ENCODE measurements around the gene RAD9A.

RAD9A gene

DNA sequence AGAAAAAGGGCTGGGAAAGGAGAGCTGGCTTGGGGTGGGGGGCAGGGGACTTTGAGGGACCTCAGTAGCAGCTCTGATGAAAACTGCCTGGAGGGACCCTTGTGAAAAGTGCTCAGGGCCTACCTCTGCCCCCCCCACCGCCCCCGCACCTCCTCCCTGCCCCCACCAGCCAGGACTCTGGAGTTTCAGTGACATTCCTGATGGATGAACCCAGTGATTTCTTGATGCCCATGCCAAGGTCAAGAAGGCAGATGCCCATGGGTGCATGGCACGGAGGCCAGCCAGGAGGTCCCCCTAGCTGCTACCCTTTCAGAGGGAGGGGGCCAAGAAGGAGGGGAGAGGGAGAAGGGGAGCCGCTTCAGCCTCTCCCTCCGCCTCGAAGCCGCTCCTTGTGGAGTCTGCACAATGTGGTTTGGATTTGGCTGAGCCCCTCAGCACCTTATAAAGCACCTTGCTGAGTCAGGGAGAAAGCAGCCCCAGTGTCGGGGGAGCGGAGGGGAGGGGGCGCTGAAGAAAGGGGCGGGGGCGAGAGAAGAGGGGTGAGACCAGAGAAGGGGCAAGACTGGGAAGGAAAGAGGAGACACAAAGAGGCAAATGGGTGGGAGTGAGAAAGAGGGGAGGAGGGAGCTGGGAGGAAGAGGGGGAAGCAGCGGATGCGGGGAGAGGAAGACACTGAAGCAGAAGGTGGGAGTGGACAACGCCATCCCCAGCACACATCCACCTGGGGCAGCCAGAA is 16.3 kb upstream of the RAD9A start:
- no peak for FAIRE-seq

DNA sequence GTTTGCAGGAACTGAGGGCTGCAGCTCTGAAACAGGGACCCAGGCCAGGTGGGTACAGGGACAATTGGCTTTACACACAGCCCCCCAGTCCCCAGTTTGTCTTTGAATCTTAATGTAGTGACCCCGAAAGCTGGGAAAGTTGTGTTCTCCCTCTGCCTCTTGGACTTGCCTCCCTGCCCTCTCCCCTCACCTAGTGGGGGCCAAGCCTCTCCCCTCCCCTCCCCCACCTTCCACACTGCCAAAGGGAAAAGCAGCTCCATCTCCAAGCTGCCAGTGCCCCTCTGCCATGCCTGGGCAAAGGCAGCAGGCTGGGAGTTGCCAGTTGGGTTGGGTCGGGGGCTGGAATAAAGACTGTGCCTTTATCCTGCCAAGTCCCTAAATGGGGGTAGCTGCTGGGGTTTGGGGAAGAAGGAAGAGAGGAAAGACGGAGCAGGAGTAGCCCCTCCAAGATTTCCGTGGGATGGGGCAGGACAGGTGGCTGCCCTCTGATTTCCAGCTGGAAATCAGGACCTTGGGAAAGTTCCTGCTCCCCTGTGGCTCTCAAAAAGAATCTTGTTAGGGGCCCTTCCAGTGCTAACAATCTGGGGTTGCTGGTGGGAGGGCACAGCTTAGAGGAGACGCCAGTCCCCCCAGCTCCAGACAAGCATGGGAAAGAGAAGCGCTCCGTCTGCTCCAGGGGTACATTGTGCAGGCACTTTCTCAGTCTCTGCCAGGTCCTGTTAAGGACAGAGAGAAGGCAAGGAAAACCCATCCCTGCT is 15.5 kb upstream of the RAD9A start:
- FAIRE-seq = no peak

DNA sequence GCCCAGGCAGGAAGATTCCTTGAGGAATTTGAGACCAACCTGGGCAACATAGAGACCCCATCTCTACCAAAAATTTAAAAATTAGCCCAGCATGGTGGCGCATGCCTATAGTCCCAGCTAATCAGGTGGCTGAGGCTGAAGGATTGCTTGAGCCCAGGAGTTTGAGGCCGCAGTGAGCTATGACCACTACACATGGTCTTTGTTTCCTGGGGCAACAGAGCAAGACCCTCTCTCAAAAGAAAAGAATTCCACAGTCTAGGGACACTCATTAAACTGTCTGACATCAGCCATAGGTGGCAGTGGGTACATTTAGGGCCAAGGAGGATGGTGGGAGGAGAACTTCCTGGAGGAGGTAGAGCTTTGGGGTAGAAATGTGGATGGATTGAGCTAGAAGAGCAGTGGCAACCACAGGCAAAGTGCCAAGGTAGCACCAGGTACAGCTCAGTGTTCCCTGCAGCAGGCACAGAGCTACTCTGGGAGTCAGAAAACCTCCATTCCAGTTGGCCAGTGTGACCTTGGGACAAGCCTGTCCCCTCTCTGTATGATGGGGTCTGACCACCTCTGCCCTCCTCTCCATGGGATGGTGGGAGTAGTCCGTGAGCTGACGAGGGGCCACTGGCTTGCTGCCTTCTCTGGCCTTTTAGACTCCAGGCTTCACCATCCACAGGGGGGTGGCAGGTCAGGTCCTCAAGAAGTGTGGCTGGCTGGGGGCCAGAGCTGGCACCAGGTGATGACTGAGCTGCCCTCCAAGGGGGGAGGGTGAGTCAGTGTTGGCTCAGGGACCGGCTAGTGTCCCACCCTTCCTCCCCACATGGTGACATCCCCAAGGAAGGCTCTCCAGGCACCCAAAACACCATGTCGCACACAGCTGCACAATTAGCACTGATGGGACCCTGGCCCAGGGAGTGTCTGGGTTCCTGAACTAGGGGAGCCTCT is 14.6 kb upstream of the RAD9A start:
- FAIRE-seq = no peak

DNA sequence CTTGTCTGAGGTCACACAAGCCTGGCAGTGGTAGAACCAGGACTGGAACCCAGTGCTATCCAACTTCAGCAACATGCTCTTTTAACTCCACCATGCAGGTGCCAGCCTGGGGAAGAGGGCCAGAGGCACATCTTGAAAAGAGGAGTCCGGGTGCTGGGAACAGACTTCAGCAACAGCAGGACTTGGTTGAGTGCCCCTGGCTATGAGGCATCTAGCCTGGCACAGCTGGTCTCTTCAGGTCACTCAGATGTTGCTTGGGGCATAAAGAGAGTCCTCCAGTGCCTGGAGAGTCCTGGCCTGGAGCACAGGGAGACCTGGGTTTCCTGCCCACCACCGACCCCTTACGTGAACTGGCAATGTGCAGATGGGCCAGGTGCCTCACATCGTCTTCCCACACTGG is 13.2 kb upstream of the RAD9A start:
- FAIRE-seq = no peak

DNA sequence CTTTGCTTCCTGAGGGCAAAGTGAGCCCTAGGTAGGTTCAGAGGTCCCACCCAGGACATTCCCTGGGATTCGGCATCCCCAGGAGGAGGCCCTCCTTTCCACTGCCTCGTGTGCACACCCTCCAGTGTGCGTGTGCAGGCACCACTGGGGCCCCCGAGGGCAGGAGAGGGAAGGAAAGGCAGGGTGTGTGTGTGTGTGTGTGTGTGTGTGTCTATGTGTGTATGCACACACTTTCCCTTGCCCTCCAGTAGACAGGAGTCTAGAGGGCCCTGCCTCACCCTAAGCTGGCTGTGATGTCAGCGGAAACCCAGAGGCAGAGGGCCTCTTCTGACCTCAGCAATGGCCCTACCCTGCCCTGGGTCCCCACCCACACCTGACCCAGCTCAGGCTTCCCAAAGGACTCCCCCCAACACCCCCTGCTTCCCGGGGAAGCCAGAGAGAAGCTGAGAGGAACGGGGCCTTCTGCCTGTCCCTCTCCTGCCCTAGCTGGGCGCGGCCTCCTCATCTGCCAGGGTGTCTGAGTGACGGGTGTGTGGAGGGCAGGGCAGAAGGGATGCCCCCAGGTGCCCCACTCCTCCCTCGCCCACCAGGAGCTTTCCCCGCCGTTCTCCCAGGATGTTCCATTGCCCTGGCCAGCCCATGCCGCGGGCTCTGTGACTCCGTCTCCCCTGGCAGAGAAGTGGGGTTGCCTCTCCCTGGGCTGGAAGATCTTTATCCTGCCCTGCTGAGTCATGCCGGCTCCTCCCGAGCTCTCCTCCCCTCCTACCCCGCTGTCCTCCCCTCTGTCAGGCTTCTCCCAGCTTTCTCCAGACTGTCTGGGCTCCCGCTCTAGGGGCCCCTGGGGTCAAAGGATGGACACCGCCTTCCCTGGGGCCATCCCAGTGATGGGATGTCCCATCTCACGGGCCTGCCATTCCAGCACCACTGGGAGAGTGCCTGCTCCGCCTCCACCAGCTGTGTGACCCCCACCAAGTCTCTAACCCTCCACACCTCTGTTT is 12.4 kb upstream of the RAD9A start:
- FAIRE-seq = no peak

DNA sequence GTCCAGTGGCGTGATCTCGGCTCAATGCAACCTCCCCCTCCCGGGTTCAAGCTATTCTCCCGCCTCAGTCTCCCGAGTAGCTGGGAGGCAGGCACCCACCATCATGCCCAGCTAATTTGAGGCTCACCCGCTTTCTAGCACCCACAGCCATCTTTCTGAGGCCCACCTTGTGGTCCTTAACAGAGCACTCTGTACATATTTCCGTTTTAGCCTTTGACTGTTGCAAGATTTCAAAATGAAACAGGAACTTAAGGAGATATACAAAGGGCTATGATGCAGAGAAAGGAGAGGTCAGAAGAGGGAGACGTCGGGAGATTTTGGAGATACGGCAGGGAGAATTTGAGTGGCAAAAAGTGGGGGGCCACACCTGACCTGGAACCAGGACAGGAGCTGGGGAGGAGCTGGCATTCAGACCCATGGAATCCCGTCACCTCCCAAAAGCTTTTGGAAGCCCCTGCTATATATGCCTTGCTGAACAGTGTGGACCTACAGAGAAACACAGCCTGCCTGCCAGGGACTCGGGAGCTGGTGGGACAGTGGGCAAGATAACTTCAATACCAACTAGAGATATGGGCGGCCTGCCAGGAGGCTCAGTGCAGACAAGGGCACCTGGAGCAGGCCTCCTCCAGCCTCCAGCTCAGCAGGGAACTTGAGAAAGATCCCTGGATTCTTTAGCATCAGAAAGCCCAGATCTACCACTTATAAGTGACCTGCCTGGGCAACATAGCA is 10.4 kb upstream of the RAD9A start:
- no peak for FAIRE-seq

DNA sequence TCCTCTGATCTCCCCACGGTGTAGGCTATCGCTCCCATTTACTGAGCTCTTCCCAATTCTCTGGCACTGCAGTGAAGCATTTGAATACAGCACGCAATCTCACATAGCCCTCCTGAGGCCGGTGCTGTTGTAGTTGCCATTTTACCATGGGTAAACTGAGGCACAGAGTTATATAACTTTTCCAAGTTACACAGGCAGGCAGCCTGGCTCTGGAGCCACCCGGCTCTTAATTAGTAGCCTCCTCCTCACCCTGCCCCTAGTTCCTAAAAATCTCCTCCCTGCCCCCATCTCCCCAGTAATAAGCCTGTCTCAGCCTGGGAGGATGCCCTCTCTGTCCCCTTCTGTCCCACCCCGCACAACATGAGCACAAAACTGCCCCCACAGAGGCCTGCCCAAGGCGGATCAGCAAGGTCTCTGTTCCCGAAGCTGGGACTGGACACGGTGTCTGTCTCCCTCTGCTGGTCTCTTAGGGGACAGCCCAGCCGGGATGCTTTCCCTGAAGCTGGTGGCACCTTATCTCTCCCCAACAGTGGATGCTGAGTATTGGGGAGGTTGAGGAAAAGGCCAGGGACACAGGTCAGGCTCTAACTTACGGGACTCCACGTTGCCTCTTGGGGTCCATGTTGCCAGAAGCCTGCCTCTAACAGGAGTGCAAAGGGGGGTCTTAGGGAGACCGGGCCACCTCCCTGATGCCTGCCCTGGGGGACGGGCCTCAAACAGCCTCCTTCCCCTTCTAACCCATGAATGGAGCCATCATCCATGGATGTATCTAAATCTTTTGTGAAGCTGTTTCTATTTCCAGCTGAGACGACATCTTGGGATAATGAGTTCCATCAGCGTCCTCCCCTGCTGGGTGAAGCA is 9.3 kb upstream of the RAD9A start:
- FAIRE-seq = no peak

DNA sequence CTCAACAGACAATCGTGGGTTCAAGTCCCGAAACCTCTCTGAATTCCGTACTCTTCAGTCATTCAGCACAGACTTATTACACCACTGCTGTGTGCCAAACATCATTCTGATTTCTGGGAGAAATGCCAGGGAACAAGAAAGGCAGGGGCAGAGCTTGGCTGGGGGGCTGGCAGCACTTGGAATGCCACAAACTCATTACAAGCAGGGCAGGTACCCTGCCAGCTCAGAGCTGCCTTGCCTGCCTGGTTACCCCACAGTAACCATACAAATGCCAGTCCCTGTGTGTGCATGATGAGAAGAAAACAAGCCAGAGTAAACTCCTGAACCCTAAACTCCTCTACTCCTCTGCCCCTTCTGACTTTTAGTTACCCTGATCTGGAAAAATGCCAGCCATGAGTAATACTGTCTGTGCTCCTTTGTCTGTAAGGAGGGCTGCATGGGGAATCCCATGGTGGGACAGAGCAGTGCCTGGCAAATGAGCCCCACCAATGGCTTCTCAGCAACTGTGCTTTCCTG is 6.9 kb upstream of the RAD9A start:
- FAIRE-seq = no peak

DNA sequence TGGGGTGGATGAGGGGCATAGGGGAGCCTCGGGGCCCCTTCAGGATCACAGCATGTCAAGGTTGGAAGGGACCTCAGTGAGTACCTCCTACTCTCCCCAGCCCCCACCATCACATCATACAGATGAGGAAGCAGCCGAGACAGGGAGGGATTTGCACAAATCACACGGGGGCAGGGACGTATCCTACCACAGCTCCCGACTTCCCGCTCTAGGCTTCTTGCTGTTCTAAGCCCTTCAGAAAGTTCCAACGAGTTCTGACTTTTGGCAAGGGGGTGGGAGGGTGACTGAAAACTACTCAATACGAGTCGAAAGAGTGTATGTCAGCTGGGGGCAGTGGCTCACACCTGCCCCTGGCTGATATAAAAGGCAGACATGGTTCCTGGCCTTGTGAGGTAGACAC is 4.7 kb upstream of the RAD9A start:
- no peak for FAIRE-seq

DNA sequence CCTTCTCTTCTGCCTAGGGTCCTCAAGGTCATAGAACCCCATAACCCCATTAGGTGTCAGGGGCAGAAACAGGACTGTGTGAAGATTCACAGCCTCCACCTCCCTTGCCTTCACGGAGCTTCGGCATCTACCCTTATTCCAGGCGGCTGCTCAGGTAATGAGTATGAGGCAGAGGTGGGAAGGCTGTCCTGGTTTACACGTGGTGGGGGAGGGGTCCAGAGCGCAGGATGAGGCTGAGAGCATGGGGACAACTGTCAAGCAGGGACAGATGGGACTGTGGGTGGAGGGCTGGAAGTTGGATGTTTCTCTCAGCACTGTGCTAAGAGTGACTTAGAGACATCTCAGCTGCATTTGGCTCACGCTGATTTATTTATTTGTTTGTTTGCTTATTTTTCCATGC is 4.3 kb upstream of the RAD9A start:
- no peak for FAIRE-seq

DNA sequence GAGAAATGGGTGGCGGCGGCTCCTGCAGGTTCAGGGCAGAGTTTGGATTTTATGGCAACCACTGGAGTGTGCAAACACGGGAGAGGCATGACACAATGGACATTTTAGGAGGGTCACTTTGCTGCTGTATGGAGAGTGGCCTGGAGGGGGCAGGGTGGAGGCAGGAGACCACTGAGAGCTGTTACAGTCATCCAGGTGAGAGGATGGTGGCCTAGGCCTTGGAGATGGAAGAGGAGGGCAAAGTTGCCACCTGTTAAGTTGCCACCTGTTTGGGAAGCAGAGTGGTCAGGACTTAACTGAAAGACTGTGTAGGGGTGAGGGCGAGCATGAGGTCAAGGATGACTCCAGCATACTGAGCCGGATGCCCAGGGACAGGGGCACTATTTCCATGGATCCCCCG is 2.3 kb upstream of the RAD9A start:
- FAIRE-seq = no peak

DNA sequence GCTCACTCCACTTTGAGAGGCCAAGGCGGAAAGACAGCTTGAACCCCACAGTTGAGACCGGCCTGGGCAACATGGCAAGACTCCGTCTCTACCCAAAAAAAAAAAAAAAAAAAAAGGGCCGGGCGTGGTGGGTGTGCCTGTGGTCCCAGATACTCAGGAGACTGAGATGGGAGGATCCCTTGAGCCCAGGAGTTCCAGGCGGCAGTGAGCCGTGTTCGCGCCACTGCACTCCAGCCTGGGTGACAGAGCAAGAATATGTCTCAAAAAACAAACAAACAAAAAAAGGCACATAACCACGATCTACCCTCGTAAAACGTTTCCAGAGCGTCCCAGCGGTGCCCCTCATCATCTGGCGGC is 861 bp upstream of the RAD9A start:
- no peak for FAIRE-seq

DNA sequence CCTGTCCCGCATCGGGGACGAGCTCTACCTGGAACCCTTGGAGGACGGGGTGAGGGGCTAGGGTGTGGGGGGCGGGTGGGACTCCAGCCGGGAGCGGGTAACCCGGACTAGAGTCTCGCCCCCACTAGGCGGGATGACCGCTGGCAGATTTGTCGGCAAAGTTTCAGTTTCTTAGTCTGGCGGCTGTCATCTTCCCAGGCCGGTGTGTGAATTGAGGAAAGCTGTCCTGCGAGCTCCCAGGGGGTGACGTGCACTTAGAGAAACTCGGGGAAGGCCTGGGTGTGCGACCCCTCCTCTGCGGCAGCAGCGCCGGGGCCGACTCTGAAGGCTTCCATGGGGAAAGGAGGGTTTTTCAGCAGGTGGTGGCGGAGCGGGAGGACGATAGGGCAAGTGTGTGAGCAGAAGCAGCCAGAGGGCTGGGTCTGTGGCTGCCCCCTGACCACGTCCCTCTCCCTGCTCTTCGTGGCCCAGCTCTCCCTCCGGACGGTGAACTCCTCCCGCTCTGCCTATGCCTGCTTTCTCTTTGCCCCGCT is 463 bp downstream of the RAD9A start:
- no peak for FAIRE-seq

DNA sequence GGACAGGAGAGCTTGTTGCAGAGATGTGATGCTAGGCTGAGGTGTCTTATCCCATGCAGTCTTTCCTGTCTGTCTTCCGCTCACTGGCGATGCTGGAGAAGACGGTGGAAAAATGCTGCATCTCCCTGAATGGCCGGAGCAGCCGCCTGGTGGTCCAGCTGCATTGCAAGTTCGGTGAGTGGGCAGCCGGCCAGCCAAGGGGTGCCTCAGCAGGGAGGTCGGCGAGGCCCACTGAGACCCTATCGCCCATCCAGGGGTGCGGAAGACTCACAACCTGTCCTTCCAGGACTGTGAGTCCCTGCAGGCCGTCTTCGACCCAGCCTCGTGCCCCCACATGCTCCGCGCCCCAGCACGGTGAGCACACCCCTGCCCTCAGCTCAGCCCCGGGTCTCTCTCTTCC is 1.7 kb downstream of the RAD9A start:
- FAIRE-seq = no peak

DNA sequence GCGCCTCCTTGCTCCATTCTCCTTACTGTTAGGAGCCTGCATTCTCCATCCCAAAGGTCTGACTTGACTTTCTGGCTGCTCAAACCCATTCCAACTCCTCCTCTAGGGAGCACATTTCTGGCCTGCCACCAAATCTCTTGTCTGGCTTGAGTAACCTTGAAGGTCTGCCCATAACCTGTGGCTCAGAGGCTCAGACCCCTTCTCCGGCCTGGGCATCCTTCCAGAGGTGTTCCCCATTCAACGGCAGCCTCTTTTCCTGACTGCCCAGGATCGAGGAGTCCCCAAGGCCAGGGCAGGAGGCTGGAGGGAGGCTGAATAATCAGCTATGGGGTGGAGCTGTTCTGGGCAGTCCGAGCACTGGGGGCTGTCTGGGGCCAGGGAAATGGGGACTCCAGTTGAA is 2.2 kb downstream of the RAD9A start:
- FAIRE-seq = no peak

DNA sequence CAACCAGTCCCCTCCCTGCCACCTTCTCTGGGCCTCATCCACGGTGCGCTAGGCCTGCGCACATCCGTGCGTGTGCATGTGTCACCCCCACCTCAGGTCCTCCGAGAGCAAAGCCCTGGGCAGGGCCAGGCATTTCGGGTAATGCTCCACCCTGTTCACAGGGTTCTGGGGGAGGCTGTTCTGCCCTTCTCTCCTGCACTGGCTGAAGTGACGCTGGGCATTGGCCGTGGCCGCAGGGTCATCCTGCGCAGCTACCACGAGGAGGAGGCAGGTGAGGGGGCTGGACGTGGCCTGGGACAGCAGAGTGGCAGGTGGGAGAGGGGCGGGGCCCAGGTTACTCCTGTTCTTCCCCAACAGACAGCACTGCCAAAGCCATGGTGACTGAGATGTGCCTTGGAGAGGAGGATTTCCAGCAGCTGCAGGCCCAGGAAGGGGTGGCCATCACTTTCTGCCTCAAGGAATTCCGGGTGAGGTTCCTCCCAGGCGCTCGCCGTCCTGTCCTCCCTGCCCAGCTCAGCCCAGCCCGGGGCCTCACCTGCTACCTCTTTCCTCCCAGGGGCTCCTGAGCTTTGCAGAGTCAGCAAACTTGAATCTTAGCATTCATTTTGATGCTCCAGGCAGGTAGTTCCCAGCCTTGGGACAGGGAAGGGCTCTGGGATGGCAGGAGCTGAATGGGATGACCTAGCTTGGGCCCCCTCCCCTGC is 3.9 kb downstream of the RAD9A start:
- FAIRE-seq = no peak

DNA sequence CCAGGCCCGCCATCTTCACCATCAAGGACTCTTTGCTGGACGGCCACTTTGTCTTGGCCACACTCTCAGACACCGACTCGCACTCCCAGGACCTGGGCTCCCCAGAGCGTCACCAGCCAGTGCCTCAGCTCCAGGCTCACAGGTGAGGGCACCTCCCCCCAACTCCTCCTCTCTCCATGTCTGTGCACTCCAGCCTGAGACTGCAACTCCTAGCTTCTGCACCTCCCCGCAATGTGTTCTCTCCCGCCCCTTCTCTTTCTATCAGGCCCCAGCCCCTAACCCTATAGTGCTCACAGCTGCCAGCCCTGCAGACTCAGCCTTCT is 4.4 kb downstream of the RAD9A start:
- no peak for FAIRE-seq

DNA sequence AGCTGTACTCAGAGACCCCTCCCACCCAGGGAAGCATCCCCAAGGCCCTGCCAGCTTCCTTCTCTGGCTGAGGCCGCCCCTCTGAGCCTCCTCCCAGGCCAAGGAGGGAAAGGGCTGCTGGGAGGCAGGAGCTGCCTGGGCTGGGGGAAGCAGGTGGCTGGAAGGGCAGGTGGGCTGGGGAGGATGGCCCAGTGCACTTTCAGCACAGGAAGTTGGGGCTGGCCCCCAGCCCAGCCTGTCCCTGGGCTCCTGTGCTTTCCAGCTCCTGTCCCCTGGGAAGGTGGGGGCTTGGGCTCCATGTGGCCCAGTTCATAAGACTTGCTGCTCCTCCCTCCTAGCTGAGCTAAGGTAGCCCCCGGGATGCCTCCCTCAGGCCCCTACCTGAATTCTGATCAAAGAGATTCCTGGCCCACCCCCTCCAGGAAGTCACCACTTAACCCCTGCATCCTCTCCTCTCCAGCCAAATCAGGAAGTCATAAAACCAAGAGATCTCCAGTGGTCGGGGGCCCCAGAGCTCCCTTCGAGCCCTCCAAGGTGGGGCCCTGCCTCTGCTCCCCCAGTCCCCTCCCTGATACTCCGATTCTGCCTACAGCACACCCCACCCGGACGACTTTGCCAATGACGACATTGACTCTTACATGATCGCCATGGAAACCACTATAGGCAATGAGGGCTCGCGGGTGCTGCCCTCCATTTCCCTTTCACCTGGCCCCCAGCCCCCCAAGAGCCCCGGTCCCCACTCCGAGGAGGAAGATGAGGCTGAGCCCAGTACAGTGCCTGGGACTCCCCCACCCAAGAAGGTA is 5.0 kb downstream of the RAD9A start:
- FAIRE-seq = no peak

DNA sequence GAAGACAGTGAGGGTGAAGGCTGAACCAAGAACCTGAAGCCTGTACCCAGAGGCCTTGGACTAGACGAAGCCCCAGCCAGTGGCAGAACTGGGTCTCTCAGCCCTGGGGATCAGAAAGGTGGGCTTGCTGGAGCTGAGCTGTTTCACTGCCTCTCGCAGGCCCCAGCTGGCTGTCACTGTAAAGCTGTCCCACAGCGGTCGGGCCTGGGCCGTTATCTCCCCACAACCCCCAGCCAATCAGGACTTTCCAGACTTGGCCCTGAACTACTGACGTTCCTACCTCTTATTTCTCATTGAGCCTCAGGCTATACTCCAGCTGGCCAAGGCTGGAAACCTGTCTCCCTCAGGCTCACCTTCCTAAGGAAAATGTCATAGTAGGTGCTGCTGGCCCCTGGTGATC is 5.8 kb downstream of the RAD9A start:
- no peak for FAIRE-seq

All from colon (tissue), 2 donors.